HG03457 (cell line): ENCODE data around the gene MCTP1.

Source experiments
- ATAC-seq: cut with Tn5 transposase; IDR thresholded peaks from one replicate; pipeline ENCODE4 v1.9.1; 2021; ENCODE audit warnings: moderate number of reproducible peaks; ENCODE audit not compliant: unreplicated experiment

MCTP1 gene

DNA sequence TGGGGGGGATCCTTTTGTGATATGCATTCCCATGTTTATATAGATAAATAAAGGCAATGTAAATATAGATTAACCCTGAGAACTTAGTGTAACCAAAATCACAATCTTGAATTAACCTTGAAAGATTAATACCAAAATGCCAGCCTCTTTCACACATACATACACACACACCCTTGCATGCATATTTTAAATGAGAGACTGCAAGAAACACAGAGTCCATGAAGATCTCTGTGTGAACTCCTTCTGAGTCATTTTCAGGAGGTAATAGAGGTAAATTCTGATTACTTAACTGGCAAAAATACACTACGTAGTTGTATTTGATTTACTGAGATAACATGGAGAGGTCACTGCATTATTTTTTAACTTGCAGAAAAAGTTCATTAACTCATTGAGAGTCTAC lies 548.4 kb downstream of the MCTP1 start:
- ATAC-seq: no peak

GRCh38 chr5:94731471-94731870 lies 553.4 kb downstream of the MCTP1 start:
- no peak for ATAC-seq

GRCh38 chr5:94725142-94725541 lies 559.8 kb downstream of the MCTP1 start:
- no peak for ATAC-seq

DNA sequence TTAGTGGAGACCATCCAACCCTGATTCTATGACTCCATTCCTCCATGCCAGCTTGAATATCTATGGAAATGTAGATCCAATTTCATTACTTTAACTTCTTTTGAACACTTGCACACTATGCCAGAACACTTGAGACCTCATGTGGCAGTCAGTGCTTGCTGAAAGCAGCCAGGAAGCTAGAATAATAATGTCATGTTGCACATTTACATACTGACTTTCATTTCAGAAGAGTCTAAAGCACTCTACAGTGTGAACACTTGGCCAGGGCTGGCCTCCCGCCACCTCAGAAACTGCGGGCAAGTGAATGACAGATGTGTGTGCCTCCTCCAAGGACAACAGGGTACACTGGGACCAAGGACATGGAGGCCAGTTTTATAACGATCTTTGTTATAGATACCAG lies 569.1 kb downstream of the MCTP1 start:
- ATAC-seq: no peak

DNA sequence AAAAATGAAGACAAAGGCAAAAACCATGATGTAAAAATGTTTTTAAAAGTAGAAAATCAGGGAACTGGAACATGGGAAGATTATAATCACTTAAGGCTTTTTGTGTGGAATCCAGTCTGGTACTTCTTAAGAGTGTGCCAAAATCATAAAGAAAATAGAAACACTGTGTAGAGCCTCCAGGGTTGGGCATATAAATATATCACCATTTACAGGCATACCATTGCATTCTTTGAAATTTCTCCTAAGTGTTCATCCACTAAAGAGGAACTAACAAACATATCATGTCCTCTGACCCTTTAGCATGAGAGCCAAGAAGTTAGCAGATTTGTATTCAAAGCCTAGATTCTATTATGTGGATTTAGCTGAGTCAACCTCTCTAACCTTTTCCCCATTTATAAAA lies 573.1 kb downstream of the MCTP1 start:
- no peak for ATAC-seq

GRCh38 chr5:94709277-94709676 lies 575.6 kb downstream of the MCTP1 start:
- ATAC-seq: no peak

- ATAC-seq: no peak
Measured at GRCh38 chr5:94707359-94707758, 577.5 kb downstream of the MCTP1 start.

- no peak for ATAC-seq
Measured at GRCh38 chr5:94705427-94705826, 579.5 kb downstream of the MCTP1 start.

DNA sequence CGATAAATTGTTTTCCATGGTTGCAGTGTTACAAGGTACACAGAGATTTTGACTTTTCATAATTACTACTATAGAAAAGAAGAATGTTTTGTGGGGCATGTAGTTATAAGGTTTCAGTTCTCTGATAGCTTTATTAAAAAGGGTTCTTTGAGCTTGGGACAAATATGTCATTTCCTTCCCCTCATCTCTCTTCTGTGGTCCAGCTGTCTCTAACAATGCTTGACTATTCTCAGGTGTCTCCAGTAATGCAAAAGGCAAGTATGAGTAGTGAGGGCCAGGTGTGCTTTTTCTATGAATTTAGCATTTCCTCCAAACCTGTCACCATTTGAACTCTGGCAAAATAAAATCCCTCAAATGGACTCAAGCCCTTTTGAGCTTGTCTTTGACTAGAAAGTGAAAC lies 582.2 kb downstream of the MCTP1 start:
- peak; percentile 43 for ATAC-seq

GRCh38 chr5:94700592-94700991 lies 584.3 kb downstream of the MCTP1 start:
- ATAC-seq: peak; percentile 73

DNA sequence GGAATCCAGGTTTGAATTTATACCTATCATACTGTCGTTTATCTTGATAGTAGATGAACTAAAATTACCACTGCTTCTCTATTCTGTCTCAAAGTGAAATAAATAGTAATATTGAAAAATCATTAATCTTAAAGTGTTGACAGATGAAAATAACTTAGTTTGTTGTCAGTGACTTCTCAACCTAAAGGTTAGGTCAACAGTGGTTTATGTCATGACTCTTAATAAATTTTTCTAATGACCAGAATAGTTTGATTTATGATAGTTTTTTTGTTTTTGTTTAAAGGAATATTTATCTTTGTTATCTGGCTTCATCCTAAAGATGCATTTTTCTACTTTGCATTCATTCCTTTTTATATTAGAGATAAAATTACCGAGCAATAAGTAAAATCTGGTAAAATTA lies 585.3 kb downstream of the MCTP1 start:
- ATAC-seq: no peak

GRCh38 chr5:94698197-94698596 lies 586.7 kb downstream of the MCTP1 start:
- no peak for ATAC-seq

- no peak for ATAC-seq
Measured at GRCh38 chr5:94694671-94695070, 590.2 kb downstream of the MCTP1 start.

DNA sequence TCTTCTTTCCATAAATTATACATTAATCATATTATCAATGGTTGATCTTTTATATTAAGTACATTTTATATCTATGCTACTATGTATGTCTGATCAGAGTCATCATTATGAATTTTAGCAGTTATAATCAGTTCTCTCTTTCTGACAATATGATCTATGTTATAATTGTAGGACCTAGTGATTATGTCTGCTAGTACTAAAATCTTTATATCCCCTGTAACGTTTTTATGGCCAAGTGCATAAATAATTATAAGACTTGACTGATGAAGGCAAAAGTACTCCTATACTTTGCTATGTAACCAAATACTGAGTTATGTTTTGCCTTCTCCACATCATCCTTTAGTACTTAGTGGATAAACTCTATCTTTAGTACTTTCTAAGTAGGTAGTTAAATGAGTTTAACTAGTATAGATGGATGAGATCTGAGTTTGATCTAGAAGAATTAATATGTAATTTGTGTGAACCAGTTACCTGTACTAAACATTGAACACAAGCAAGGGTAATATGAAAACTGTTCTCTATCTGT lies 591.0 kb downstream of the MCTP1 start:
- no peak for ATAC-seq

- no peak for ATAC-seq
Measured at GRCh38 chr5:94693043-94693822, 591.7 kb downstream of the MCTP1 start.

- no peak for ATAC-seq
Measured at GRCh38 chr5:94692581-94692980, 592.3 kb downstream of the MCTP1 start.

DNA sequence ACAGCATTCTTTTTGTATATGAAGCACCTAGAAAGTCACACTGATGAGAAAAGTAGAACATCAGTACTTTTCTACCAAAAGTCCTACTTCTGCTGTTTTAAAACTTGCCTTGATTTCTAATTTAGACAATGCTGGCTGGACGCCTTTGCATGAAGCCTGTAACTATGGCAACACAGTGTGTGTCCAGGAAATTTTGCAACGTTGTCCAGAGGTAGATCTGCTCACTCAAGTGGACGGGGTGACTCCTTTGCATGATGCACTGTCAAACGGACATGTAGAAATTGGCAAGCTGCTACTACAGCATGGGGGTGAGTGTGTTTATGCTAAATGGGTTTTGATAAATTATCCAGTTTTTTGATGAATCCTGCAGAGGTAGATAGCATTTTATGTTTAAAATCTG lies 592.9 kb downstream of the MCTP1 start:
- ATAC-seq: no peak

GRCh38 chr5:94691291-94691690 lies 593.6 kb downstream of the MCTP1 start:
- ATAC-seq: no peak

DNA sequence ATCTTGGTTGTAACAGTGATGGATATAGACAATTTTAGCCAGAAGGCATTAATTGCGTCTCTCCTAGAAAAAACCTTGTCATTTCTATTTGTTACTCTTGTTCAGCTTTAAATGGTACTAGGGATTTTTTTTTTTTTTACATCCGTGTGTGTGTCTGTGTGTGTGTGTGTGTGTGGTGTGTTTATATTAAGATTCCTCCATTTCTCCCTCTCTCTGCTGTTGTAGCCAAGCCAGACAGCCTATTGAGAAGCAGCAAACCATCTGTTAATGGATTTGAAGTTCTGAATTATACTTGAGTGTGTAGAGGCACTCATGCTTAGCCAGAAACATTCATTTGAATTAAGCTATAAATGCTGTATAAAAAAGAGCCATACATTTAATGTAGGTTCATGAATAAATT lies 594.1 kb downstream of the MCTP1 start:
- no peak for ATAC-seq

GRCh38 chr5:94689908-94690307 lies 595.0 kb downstream of the MCTP1 start:
- no peak for ATAC-seq

- no peak for ATAC-seq
Measured at GRCh38 chr5:94682814-94683520, 601.9 kb downstream of the MCTP1 start.

DNA sequence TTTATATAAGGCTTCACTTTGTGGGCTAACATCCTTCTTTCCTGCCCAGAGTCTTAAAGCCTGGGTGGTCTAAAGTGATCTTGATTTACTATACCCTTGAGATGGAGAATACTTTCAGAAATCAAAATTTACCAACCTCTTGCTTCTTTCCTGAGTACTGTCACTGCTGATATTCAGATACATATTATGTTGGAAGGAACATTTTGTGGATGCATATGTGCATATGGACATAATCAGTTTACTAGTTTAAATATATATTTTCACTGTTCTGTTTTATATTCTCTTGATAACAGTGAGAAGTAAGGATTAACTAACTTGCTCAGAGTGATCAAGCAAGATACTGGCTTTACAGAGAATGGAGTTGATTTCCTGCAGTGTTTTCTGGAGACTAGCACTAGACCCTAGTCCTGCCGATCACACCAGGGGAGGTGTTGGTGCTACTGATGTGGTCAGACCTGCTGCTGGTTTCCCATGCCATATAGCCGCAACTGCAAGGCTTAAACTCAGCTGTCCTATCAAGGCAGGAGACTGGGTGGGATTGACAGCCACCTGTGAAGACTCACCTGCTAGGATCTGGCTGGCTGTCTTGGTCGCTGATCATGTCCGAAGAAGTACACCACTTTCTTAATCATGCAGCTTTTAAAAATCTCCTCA lies 608.8 kb downstream of the MCTP1 start:
- ATAC-seq: no peak
